Measurements from ENCODE around the gene IQGAP2.
"Not testable (repeated sequence)": the region's sequence is repeated elsewhere in the genome, so short reads cannot be mapped to it uniquely, and the experiment has no call there.

Gene IQGAP2, protein sequence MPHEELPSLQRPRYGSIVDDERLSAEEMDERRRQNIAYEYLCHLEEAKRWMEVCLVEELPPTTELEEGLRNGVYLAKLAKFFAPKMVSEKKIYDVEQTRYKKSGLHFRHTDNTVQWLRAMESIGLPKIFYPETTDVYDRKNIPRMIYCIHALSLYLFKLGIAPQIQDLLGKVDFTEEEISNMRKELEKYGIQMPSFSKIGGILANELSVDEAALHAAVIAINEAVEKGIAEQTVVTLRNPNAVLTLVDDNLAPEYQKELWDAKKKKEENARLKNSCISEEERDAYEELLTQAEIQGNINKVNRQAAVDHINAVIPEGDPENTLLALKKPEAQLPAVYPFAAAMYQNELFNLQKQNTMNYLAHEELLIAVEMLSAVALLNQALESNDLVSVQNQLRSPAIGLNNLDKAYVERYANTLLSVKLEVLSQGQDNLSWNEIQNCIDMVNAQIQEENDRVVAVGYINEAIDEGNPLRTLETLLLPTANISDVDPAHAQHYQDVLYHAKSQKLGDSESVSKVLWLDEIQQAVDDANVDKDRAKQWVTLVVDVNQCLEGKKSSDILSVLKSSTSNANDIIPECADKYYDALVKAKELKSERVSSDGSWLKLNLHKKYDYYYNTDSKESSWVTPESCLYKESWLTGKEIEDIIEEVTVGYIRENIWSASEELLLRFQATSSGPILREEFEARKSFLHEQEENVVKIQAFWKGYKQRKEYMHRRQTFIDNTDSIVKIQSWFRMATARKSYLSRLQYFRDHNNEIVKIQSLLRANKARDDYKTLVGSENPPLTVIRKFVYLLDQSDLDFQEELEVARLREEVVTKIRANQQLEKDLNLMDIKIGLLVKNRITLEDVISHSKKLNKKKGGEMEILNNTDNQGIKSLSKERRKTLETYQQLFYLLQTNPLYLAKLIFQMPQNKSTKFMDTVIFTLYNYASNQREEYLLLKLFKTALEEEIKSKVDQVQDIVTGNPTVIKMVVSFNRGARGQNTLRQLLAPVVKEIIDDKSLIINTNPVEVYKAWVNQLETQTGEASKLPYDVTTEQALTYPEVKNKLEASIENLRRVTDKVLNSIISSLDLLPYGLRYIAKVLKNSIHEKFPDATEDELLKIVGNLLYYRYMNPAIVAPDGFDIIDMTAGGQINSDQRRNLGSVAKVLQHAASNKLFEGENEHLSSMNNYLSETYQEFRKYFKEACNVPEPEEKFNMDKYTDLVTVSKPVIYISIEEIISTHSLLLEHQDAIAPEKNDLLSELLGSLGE (N-terminal part only)

DNA sequence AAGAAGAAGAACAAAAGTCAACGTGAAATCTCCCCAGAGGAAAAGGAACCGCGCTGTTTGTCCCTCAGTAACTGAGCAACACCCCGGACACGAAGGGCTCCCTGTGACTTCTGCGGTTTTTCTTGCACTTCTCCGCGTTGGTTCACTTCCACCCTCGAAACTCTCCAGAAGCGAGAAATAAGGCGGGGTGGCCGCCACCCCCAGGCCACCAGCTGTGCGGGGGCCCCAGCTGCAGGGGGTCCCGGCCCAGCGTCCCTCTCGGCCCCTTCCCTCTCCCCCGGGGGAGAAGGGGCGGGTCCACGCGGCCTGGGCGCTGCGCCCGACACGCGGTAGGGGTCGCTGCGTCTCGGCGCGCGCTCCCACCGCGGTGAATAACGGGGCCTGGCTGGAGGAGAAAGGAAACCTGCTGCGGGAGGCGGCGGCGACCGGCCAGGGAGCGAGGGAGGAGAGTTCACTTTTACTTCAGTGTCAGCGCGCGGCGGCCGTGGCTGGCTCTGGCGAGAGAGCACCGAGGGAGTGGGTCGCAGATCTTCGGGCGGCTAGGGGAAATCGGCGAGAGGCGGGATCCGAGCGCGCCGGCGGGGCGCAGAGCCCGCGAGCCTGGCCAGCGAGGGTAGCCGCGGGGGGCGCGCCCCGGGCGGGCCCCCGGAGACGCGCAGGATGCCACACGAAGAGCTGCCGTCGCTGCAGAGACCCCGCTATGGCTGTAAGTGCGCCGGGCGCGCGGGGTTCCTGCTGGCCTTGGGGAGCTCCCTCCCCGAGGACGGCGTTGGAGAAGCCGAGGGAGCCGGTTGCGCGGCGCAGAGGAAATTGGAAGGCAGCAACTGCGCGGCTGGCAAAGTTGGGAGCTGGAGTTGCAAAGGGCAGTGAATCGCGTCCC is at the start of gene IQGAP2:
Gene IQGAP2 (plus strand): TSS at position 400 of the 880 bp plus-strand sequence. CDS start 261 bp downstream, at position 661.
- peak; percentile 58 to 69 (median 60) for DNase-seq (ENCODE audit: low read depth in 2 of 3, low spot score in 1 of 3)

DNA sequence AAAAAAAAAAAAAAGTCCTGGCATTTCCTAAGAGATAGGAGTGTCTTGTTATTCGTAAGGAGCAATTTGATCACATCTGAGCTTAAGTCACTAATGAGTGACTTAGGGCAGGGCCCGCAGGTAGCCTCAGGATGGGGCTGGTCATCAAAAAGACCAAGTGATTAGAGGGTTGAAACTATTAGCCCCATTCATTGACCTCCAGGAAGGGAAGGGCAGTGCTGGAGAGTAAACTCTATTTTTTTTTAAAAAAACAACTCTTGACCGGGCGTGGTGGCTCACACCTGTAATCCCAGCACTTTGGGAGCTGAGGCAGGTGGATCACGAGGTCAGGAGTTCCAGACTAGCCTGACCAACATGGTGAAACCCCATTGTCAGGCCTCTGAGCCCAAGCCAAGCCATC is 46.2 kb upstream of the IQGAP2 start:
- no peak for DNase-seq (ENCODE audit: low read depth in 2 of 3, low spot score in 1 of 3)

DNA sequence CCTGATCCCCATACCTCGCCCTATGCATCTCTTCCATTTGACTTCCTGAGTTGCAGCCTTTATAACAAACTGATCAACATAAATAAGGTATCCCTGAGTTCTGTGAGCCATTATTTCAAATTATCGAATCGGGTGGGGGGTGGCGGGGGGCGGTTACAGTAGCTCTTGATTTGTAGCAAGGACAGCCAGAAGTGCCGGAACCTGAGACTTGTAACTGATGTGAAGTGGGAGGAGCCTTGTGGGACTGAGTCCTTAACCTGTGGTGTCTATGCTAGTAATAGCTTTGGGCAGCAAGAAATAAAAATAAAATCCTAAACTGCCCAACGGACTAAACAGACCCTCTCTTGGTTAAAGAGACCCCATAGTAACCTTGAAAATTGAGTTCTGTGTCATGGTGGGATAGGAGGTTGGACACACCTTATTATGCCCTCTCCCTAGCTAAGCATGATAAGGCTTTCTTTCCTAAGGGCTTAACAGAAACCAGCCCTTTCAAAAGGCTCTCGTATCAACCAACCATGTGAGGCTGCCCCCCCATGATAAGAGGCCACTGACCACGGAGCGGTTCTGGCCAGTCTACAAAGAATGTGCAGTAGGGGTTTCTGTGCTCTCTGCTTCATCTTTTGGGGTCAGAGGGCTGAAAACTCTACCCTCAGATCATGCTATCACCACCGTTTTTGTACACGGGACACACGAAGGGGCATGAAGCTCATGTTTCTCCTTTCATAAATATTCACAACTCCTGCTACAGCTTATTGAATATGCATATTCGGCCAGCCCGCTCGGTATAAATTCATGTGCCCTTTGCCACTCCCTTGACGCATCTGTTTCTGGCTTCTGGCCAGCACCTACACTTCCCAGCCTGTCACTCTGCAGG is 39.5 kb upstream of the IQGAP2 start:
- DNase-seq (ENCODE audit: low read depth in 2 of 3, low spot score in 1 of 3), result no peak

DNA sequence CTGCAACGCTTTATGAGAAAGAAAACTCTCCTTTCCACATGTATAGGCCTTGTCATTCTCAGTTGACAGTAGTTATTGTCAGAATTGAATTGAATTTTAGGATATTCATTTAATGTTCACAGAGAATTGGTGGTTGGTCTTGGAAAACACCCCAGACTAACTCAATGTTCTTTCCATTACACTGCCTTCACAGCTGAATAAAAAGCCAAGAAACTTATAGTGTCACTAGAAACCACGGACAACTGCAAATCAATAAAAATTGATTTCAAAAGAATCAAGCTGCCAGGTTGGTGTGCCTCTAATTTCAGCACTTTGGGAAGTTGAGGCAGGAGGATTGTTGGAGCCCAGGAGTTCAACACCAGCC is 38.9 kb upstream of the IQGAP2 start:
- no peak for DNase-seq (ENCODE audit: low read depth in 2 of 3, low spot score in 1 of 3)

DNA sequence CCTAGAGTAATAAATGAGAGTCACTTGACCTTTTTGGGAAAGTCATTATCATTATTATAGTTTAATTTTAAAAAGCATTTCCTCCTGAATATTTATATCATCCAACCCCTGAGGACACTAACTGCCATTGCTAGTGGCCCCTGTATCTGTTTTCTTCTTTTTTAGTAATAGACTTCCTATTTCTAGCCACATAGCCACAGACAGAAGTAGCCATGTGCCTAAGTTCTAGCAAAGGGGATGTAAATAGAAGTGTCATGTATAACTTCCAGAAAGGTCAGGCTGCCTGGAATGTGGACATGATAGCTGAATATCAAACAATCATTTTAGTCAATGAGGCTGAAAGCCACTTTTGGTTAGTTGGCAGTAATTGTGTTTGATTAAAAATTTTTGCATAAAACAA is 37.5 kb upstream of the IQGAP2 start:
- DNase-seq (ENCODE audit: low read depth in 2 of 3, low spot score in 1 of 3), result no peak

DNA sequence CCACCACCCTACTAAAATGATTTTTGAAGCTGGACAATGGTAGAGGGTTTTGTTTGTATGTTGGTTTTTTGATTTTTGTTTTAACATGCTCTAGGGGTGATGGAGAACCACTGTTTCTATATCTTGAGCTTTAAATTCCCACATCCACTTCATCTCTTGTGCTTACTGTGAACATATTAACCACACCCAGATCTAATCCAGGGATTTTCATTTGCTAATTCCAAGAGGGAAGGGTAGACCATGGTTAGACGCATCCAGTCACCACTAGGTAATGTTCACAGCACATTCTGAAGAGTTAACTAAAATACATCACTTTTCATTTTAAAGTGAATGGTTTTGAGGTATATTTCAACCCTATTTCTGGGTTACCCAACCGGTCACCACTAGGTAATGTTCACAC is 36.5 kb upstream of the IQGAP2 start:
- DNase-seq (ENCODE audit: low read depth in 2 of 3, low spot score in 1 of 3), result no peak

DNA sequence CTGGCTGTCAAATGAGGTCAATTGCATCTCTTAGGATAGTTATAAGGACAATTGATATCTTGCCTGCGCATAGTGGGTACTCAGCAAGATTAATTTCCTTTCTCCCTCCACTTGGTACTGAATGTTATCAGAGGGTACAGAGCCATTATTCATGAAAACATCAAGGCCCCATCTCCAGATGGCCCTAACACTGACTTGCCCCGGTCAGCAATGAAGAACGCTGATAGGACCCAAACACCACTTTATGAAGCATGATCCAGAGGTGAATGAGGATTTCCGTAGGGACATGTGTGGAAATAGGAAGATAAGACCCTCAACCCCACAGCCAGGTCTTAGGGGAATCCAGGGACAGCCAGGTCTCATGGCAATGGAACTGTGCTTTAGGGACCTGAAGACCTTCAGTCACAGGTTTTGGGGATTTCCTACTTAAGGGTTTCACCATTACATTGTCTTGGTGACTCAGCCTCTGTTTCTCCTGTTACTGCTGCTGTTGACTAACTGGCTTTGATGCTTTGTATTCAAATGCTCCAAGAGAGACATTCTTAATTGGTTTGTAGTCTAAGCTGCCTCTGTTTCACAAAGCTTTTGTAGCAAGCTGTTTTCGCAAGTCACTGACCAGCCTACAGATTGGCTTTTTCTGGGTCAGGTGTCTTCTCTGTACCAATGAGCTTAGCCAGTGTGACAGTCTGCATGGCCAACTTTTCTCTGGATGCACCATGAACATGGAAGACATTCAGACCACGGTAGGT is 35.3 kb upstream of the IQGAP2 start:
- DNase-seq (ENCODE audit: low read depth in 2 of 3, low spot score in 1 of 3), result peak in 2 of 3 donors; percentile 27

DNA sequence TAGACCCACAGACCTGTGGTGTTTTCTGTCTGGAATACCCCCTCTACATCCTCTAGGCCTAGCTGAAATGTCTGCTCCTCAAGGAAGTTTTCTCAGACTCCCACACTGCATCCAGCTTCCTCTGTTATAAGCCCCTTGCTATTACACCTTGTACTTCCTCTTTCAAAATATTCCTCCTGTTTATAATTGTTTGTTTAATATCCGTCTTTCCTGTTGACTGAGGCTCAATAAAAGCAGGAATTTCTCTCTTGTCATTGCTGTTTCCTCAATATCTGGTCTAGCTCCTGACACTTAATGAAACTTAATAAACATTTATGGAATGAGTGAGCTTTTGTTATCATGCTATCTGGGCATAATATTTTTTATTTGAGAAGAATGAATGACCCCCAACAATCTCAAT is 34.1 kb upstream of the IQGAP2 start:
- DNase-seq (ENCODE audit: low read depth in 2 of 3, low spot score in 1 of 3), result no peak

DNA sequence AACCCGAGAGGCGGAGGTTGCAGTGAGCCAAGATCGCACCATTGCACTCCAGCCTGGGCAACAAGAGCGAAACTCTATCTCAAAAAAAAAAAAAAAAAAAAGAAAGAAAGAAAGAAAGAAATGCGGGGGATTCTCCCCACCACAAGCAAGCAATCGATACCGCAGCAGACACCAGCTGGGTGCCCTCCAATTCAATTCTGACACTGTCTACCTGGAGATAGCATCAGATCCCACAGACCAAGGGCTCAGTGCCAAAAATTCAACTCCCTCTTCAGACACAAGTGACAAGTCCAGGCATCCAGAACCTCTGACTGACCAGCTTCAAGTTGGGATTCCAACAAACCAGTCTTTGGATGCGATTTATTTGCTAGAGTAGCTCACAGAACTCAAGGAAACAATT is 33.4 kb upstream of the IQGAP2 start:
- not testable (repeated sequence) for DNase-seq (ENCODE audit: low read depth in 2 of 3, low spot score in 1 of 3)

DNA sequence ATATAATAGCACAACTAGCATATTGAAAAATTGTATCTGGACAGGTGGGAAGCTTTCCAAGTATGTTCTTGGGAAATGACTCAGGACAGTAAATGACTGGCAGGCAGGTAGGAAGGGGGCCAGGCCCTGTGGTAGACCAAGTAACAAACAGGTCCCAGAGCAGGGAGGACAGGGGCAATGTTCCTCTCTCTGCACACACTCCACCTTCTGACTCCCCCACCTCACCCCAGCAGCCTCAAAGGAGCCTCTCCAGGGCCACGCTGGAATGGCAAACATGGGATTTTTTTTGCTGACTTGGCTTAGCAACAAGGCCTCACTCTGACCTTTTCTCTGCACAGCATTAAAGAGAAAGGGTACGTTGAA is 31.1 kb upstream of the IQGAP2 start:
- no peak for DNase-seq (ENCODE audit: low read depth in 2 of 3, low spot score in 1 of 3)

DNA sequence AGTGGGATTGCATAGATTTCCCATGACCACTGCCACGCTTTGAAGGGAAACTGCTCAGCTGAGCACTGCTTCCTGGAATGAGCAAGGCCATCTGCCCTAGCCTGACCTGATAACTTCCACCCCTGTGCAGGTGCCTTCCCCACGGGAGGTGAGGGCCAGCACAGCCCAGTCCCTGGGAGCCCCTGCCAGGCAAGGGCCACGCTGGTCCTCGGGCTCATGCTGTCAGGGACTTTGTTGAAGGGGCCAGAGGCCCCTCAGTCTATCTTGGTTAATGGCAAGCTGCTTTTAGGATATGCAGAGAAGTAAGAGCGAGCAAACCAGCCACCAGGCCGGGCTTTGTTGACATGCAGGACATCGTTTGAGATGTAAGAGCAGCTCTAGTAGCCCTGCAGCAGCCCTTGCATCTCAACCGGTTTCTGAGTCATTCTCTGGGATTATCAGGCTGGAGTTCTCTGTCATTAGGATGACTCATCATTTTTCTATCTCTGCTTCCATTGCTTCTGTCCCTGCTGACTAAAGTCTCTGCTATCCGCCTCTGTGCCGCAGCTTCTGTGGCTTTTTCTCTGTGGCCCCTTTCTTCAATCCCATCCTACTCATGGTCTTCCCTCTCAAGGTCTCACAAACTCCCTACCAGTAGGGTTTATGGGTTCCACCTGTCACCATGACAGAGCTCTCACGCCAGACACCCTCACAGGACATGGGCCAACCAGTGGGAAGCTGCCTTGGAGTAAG is 30.6 kb upstream of the IQGAP2 start:
- no peak for DNase-seq (ENCODE audit: low read depth in 2 of 3, low spot score in 1 of 3)

DNA sequence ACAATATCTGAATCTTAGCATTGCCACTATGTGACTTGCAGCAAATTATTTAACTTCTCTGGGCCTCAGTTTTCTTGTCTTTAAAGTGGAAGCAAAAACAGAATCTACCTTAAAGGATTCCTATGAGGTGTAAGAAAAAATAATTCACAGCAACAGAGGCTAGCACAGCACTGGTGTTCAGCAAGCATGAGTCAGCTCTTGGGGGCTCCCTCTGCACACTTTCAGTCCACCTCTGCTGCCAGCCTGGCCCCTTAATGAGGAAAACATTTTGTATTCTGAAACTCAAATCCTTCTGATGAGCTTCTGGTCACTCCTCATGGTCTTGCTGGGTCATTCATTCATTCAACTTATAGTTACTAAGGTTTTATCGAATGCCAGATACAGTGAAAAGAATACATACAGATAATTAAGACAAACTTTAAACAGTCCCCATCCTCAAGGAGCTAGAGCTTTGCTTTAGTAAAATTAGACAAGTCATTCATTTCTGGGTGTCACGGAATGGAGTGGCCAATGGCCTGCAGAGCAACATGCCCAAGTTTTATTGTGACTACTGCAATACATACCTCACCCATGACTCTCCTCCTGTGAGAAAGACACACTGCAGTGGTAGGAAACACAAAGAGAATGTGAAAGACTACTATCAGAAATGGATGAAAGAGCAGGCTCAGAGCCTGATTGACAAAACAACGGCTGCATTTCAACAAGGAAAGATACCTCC is 26.8 kb upstream of the IQGAP2 start:
- DNase-seq (ENCODE audit: low read depth in 2 of 3, low spot score in 1 of 3), result no peak

DNA sequence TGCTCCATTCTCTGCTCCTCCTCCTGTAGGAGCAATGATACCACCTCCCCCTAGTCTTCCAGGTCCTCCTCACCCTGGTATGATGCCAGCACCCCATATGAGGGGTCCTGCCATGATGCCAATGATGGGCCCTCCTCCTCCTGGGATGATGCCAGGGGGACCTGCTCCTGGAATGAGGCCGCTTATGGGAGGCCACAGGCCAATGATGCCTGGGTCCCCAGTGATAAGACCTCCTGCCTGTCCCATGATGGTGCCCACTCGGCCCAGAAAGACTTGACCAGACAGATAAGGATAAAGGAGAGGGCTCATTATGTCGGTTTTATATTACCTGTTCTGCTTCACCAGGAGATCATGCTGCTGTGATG is 26.2 kb upstream of the IQGAP2 start:
- no peak for DNase-seq (ENCODE audit: low read depth in 2 of 3, low spot score in 1 of 3)

DNA sequence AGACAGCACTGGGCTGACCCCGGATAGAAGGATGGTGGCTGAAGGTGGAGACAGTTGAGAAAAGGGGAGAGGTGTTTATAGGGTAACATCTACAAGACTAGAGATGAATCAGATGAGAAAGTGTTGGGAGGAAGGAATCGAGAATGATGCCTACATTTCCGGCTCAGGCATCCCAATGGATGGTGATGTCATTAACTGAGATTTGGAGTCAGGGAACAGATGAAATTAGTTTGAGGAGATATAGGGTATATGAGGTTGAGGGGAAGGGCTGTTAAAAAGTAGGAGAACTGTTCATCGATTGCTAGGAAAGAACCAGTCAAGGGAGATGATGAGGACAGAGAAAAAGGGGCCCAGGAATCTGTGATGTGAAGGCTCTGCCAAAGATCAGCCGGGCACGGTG is 24.7 kb upstream of the IQGAP2 start:
- DNase-seq (ENCODE audit: low read depth in 2 of 3, low spot score in 1 of 3), result no peak

DNA sequence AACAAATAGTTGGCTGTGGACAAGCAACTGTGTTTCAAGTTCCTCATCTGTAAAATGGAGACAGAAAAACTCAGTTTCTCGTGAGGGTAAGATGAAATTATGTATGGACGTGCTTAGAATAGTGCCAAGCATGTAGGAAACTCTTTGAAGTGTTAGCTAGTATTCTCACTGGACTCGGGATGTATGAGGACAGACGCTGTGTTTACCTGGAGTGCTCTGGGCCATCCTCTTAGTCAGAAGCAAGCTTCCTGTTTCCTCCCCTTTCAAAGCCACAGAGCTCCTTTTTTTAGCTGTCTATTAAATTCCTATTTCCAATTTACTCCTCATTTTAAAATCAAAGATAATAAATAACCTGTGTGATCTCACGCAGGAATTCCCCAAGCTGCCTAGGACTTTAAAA is 23.8 kb upstream of the IQGAP2 start:
- DNase-seq (ENCODE audit: low read depth in 2 of 3, low spot score in 1 of 3), result no peak

DNA sequence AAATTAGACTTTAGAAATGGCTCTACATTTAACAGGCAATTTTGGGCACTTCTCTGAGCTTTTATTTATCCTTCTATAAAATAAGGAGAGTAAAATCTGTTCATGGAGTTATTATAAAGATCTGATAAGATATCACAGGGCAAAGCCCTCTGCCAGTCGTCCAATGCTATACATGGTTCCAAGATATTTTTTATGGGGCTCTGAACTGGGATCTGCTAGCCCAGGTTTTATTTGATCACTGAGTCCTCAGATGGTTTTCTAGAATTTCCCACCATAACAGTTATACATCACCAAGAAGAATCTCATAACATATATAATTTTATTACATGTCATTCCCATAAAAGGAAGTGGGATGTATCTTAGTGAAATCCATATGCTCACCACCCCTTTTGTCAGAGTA is 23.2 kb upstream of the IQGAP2 start:
- no peak for DNase-seq (ENCODE audit: low read depth in 2 of 3, low spot score in 1 of 3)

DNA sequence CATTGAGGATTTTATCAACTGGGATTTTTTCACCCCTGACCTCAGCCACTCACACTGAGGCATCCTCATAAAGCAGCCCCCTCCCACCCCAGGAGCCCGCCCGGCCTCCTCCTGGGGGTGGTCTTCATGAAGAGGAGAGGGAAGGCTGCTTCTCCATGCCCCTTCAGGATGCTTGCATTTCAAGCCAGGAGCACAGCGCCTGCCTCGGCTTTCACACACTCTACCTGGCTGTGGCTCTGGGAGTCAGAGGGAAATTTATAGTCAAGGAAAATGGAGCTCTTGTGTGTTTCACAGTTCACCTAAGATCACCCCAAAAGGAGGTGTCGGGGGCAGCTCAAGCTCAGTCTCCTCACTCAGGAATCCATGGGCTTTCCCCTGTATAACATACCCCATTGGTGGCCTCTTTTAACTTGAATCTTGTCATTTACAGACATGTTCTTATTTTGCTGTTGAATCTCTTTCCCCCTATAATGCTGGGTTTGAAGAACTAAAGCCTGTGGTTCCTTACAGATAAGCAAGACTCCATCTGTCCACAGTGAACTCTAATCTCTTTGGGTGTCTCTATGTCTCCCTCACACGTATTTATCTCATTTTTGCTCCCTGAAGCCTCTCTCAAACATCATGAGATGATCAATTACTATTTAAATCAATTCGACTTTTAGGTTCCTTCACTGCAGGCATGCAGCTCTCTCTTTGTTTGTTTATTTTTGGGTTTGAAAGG is 22.6 kb upstream of the IQGAP2 start:
- no peak for DNase-seq (ENCODE audit: low read depth in 2 of 3, low spot score in 1 of 3)

Data from stimulated activated CD4-positive, alpha-beta T cell treated with anti-CD3 and anti-CD28 coated beads, Interleukin-12 subunit alpha, Interleukin-12 subunit beta, amount 100 ng/mL, for 48 hours (primary cell).